Measurements from ENCODE around the gene NFKB1. TPM values are rescaled to one million over a fixed set of nuclear protein-coding genes. Genes with fewer than 3 reads are reported as not detected.

NFKB1 gene
- total RNA-seq, 1 donor from 2014 or later, result 55.5 TPM

- no peak for DNase-seq (ENCODE audit: low spot score)
Observed at GRCh38 chr4:102530986-102531385, 29.8 kb downstream of the NFKB1 start.

- DNase-seq (ENCODE audit: low spot score), result no peak
Observed at GRCh38 chr4:102531462-102531861, 30.3 kb downstream of the NFKB1 start.

- DNase-seq (ENCODE audit: low spot score), result no peak
Observed at GRCh38 chr4:102533348-102533747, 32.2 kb downstream of the NFKB1 start.

- DNase-seq (ENCODE audit: low spot score), result no peak
Observed at GRCh38 chr4:102533904-102534303, 32.7 kb downstream of the NFKB1 start.

GRCh38 chr4:102534845-102535244 is 33.7 kb downstream of the NFKB1 start:
- DNase-seq (ENCODE audit: low spot score), result no peak

GRCh38 chr4:102535398-102536082 is 34.4 kb downstream of the NFKB1 start:
- DNase-seq (ENCODE audit: low spot score), result no peak

GRCh38 chr4:102536768-102537167 is 35.6 kb downstream of the NFKB1 start:
- no peak for DNase-seq (ENCODE audit: low spot score)

GRCh38 chr4:102537269-102537668 is 36.1 kb downstream of the NFKB1 start:
- DNase-seq (ENCODE audit: low spot score), result no peak

- DNase-seq (ENCODE audit: low spot score), result no peak
Observed at GRCh38 chr4:102541697-102542096, 40.5 kb downstream of the NFKB1 start.

- DNase-seq (ENCODE audit: low spot score), result no peak
Observed at GRCh38 chr4:102543030-102543928, 42.1 kb downstream of the NFKB1 start.

GRCh38 chr4:102546635-102547034 is 45.5 kb downstream of the NFKB1 start:
- DNase-seq (ENCODE audit: low spot score), result no peak

- DNase-seq (ENCODE audit: low spot score), result no peak
Observed at GRCh38 chr4:102547973-102548372, 46.8 kb downstream of the NFKB1 start.

GRCh38 chr4:102551958-102552565 is 50.9 kb downstream of the NFKB1 start:
- no peak for DNase-seq (ENCODE audit: low spot score)

- DNase-seq (ENCODE audit: low spot score), result no peak
Observed at GRCh38 chr4:102552781-102553180, 51.6 kb downstream of the NFKB1 start.

- DNase-seq (ENCODE audit: low spot score), result no peak
Observed at GRCh38 chr4:102553982-102554381, 52.8 kb downstream of the NFKB1 start.

GRCh38 chr4:102554482-102554881 is 53.3 kb downstream of the NFKB1 start:
- DNase-seq (ENCODE audit: low spot score), result no peak

- no peak for DNase-seq (ENCODE audit: low spot score)
Observed at GRCh38 chr4:102554992-102555391, 53.8 kb downstream of the NFKB1 start.

GRCh38 chr4:102557636-102558035 is 56.5 kb downstream of the NFKB1 start:
- no peak for DNase-seq (ENCODE audit: low spot score)

GRCh38 chr4:102560115-102560514 is 59.0 kb downstream of the NFKB1 start:
- DNase-seq (ENCODE audit: low spot score), result no peak

GRCh38 chr4:102560571-102561341 is 59.6 kb downstream of the NFKB1 start:
- DNase-seq (ENCODE audit: low spot score), result no peak

- DNase-seq (ENCODE audit: low spot score), result no peak
Observed at GRCh38 chr4:102563000-102563399, 61.8 kb downstream of the NFKB1 start.
